Astrocyte (in vitro differentiated cells and primary cell): ENCODE data around the gene LARGE1.

Experiments
- CTCF ChIP-seq: IDR thresholded peaks from 2 replicates; pipeline ENCODE4 v1.5.1; 2011; ENCODE audit warnings: low read depth, mild to moderate bottlenecking, inconsistent platforms, low read length, moderate library complexity; ENCODE audit not compliant: insufficient read depth
- EZH2 ChIP-seq: IDR thresholded peaks from 2 replicates; pipeline ENCODE4 v1.6.1; 2012; ENCODE audit warnings: mild to moderate bottlenecking, low read length, inconsistent platforms; ENCODE audit not compliant: insufficient read depth

- TF ChIP-seq CTCF (no peak), EZH2 (no peak)
Measured at GRCh38 chr22:33472462-33473344, 447.6 kb downstream of the LARGE1 start.
